Activated CD8-positive, alpha-beta memory T cell treated with anti-CD3 and anti-CD28 coated beads, Interleukin-2, amount 50 U/mL, for 48 hours (primary cell): ENCODE data around the gene LARP1B.
"Not testable (repeated sequence)": the region's sequence is repeated elsewhere in the genome, so short reads cannot be mapped to it uniquely, and the experiment has no call there.

Experiments used
- DNase-seq: peaks from one replicate; pipeline ENCODE4 v3.0.0-alpha.2; 2020

Gene LARP1B

GRCh38 chr4:128141866-128142265 is 80.8 kb downstream of the LARP1B start:
- DNase-seq: no peak

GRCh38 chr4:128145727-128146126 is 84.6 kb downstream of the LARP1B start:
- DNase-seq: no peak

GRCh38 chr4:128153800-128154199 is 92.7 kb downstream of the LARP1B start:
- DNase-seq: no peak

DNA sequence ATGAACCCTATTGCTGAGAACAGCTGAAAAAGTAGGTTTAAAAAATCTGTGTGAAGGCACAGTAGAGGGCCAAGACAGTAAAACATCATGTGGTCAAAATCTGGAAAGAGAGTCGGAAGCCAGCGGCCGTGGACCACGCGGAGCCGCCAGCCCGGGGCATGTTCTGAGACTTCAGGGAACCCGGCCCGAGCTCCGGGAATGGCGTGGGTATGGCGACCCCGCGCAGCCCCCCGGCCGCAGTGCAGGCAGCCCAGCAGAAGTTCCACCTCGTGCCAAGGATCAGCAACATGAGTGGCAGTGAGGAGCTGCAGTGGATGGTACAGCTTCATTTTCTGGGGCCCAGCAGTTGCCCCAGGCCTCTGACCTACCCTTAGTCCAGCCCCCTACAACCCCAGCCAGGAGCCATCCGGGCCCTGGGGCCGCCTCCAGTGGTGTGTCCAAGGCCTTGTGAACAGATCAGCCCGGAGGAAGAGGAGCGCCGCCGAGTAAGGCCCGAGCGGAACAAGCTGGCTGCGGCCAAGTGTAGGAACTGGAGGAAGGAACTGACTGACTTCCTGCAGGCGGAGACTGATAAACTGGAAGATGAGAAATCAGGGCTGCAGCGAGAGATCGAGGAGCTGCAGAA is 94.2 kb downstream of the LARP1B start:
- no peak for DNase-seq

- no peak for DNase-seq
Measured at GRCh38 chr4:128155874-128156456, 94.9 kb downstream of the LARP1B start.

DNA sequence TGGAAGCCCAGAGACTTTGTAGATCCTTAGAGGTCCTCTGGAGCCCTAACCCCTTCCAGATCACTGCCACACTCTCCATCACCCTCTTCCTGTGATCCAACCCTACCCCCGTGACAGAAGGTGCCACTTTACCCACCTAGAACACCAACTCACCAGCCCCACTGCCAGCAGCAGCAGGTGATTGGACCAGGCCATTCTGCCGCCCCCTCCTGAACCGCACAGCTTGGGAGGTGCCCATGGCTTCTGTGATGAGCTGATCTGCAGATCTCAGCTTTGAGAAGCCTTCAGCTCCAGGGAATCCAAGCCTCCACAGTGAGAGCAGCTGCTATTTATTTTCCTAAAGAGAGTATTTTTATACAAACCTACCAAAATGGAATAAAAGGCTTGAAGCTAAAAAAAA is 95.4 kb downstream of the LARP1B start:
- DNase-seq: not testable (repeated sequence)

DNA sequence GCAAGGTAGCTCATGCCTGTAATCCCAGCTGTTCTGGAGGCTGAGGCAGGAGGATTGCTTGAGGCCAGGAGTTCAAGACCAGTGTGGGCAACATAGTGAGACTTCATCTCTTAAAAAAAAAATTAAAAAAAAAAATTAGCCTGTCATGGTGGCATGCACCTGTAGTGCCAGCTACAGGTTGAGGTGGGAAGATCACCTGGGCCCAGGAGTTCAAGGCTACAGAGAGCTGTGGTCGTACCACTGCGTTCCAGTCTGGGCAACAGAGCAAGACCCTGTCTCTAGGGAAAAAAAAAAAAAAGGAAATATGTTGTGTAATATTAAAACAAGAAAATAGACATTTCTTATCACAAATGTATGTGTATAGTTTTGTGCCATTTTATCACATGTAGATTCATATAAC is 97.8 kb downstream of the LARP1B start:
- DNase-seq: no peak

- DNase-seq: no peak
Measured at GRCh38 chr4:128159967-128160366, 98.9 kb downstream of the LARP1B start.

DNA sequence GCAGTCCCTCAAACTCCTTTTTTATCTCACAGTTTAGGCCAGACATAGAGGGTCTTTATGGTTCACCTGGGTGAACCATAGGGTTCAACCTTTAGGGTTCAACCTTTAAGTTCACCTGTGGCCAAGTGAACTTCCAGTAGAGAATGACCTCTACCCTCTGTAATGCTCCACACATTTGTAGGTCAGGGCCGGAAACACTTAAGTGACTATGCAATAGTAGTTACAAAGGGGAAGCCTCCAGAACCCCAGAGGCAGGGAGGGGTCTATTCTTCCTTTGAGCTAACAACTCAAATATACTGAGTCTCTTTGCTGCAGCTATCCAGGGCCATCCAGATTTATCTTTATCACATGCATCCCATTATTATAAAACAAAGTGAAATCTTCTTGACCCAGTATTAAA is 100.0 kb downstream of the LARP1B start:
- DNase-seq: no peak

GRCh38 chr4:128162434-128162833 is 101.3 kb downstream of the LARP1B start:
- no peak for DNase-seq

DNA sequence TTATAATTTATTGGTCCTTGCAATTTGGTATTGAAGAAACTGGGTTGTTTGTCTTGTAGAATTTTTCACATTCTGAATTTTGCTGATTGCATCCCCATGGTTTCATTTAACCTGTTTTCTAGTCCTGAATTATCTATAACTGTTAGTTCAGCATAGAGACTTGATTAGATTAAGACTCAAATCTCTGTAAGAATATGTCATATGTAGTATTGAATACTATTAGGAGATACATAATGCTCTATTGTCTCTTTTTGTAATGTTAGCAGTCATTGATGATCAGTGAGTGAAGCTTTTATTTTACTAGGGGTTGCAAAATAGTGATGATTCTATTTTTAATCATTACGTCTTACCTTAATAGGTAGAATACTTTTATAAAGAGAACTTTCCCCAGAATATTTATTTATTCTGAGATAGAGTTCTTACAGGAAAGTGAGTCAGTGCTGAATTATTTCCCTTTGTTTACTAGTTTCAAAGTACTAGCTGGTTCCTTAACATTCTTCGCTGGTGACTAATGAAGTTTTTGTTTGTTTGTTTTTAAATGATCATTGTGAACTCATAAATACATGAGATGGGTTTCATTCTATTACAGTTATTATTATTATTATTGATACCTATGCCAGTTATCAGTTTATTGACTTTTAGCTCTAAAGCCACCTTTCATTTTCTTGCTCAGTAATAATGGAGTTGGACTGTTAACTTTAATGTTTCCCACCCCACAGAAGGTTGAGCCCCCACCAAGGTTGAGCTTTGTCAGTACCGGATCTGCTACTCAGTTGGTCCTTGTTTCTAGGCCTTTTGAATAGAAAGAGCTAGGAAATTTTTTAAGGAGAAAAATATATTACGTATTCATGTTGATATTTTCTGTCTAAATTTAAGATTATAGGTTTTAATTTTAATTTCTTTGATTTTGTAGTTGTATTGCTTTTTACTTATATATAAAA is 102.3 kb downstream of the LARP1B start:
- DNase-seq: no peak

DNA sequence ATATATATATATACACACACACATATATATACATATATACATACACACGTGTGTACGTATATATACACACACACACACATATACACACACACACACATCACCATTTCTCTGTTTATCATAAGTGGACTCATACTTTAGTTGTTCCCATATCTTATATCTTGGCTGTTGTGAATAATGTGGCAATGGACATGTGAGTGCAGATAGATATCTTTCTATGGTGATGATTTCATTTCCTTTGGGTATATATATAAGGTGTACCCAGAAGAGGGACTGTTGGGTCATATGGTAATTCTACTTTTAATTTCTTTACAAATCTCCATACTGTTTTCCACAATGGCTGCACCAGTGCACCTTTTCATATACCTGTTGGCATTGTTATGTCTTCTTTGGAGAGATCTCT is 105.9 kb downstream of the LARP1B start:
- DNase-seq: no peak

GRCh38 chr4:128168701-128169100 is 107.6 kb downstream of the LARP1B start:
- no peak for DNase-seq

DNA sequence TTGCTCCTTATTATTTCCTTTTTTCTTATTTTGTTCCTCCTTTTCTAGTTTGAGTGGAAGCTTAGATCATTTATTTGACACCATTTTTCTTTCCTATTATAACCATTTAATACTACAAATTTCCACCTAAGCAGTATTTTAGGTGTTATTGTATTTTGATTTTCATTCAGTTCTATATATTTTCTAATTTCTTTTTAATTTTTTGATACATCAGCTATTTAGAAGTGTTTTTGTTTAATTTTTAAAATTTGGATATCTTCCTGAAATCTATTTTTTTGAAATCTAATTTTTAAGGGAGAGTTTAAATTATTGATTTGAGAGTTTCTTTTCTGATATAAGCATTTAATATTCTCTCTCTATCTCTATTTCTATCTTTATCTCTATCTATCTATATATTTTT is 108.1 kb downstream of the LARP1B start:
- DNase-seq: no peak

GRCh38 chr4:128176643-128177042 is 115.5 kb downstream of the LARP1B start:
- DNase-seq: no peak

GRCh38 chr4:128177498-128177897 is 116.4 kb downstream of the LARP1B start:
- DNase-seq: no peak

DNA sequence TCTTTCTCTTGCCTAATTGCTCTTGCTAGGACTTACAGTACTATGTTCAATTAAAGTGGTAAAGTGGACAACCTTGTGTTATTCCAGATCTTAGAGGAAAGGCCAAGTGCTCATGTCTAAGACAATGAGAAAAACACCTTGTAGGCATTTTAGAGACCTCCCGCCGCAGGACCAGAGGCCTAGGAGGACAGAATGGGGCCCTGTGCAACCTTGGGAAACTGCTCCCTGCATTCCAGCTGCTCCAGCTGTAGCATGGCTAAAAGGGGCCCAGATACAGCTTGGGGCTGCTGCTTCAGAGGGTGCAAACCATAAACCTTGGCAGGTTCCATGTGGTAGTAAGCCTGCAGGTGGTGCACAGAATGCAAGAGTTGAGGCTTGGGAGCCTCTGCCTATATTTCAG is 125.5 kb downstream of the LARP1B start:
- no peak for DNase-seq

DNA sequence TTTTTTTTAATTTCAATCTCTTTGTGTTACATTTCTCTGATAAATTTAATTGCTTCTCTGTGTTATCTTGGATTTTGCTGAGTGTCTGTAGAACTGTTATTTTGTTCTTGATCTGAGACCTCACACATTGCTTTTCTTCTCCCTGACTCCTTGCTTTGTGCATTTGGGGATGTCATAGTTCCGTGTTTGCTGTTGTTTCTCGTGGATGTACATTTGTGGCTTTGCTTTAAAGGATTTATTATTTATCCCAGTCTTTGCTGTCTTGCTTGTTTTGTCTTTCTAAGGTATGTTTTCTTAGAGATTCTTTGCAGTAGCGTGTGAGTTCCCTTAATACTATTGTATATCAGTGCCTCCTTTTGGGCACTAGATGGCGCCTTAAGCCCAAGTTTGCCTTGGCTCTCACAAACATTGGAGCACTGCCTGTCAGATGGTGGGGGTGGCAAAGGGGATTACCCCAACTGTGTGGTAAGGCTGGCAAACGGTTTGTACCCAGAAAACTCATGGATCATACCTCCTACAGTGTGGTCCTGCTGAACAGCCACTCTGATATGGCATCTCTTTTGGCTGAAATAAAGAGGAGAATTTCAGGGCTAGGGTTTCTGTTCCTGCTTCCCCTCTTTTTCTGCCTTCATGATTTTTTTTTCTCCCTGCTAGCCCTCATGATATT is 130.1 kb downstream of the LARP1B start:
- peak; percentile 74 for DNase-seq

DNA sequence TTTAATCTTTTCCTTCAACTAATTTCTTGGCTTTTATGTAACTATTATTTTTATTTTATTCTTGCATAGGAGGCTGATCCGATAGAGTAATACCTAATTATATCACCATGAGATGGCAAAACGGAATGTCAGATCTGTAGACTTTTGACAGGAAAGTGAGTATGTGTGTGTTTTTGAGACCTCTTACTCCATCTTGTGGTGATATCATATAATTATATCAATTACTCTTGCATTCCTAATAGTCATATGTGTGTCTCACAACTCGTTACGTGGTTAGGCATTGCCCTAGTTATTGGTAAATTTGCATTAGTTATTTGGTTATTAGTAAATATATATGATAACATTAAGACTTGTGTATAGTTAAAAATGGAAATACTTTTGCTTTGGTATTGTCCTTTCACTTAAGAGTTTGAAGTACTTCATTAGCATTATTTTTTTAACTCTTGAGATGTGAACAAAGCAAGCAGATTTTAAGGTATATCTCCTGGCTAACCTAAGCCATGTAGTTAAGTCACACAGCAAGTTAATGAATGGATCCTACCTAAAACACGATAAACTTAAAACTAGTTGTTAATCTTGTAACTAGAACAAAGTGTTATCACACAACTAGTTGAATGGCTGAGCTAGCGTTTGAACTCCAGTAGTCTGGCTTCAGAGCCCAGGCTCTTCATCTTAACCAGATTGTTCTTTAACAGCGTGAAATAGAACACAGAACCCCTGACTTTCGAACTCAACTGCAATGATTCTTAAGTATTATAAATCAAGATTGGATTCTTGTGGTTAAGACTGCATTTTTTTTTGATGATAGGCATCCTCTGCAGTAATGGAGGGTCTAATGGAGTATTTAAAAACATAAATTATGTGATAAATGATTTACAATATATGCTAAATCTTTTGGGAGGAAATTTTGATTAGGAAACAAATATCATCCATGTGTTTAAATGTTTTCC is 159.4 kb downstream of the LARP1B start:
- no peak for DNase-seq

DNA sequence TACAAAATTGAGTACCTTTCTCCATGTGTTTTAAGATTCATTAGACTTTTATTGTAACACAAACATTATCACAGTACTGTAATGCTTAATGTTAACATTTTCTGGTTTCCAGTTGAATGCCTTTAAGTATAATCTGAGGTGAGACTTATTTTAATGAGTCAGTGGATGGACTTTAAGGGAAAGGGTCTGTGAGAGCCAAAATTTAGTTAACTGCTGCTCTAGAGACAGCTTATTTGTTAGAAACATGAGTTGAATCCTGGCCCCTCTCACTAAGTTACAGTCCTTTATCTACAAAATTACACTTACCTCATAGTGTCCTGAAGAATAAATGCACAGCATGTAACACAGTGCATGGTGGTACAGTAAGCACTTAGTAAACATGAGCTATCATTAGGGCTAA is 160.5 kb downstream of the LARP1B start:
- DNase-seq: no peak

- no peak for DNase-seq
Measured at GRCh38 chr4:128225148-128225547, 164.0 kb downstream of the LARP1B start.

GRCh38 chr4:128227991-128228571 is 167.0 kb downstream of the LARP1B start:
- no peak for DNase-seq
